Measurements from ENCODE around the gene CYFIP1. TPM values are rescaled to one million over a fixed set of nuclear protein-coding genes. Genes with fewer than 3 reads are reported as not detected.

CYFIP1 gene
- total RNA-seq, 1 donor from 2014 or later, result 119 TPM

DNA sequence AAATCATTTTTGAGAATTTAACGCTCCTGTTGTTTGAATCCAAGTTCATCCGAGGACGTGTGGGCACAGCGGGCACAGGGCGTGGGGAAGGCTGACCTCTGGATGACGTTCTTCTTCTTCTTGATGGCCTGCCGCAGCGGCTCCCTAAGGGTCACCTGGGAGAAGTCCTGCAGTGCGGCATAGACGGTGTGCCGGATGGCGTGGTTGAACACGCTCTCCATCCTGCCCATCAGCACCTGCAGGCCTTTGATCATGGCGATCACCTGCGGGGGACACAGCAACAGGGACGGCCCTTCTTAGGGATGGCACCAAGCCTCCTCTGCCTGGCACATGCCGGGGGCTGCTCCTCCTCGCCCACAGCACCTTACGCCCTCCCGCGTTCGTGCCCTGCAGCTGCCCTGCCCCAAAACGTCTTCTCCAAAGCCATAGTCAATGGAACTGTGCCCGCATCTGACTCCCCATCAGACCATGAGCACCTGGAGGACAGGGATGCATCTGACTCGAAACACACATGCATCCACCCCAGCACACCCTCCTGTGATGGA is 61.5 kb downstream of the CYFIP1 start:
- no peak for DNase-seq (ENCODE audit: low read depth, low spot score)

DNA sequence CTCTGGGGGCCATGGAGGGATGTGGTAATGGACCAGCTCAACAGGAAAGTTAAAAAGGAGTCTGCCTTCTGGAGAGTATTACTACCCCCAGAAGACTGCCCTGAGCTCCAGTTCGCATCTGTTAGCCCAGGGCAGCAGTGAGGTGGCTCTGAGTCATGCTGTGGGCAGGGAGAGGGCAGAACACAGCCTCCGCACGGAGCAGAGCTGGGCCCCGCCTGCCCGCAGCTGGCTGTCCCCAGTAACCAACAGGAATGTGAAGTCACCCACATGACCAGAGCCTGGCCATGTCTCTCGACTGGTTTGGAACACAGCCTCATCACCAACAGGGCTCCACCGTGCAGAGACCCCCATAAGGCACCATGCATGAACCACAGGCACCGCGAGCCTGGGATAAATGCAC is 62.1 kb downstream of the CYFIP1 start:
- no peak for DNase-seq (ENCODE audit: low read depth, low spot score)

DNA sequence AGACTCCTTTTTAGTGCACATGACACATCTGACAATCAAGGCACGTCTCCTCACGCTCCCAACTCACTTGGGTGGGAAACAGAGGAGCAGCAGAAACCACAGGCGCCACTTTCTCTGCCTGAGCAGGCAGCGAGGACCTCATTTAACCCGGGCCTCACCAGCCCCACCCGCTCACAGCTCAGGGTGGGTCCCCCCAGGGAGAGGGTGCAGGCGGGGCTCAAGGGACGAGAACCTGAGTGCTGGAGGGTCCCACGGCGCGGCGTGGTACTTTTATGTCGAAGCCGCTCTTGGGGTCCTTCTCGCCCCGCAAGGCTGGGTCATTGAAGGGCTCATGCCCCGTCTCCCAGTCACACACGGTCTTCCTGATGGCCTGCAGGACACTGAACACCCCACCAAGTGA is 62.6 kb downstream of the CYFIP1 start:
- no peak for DNase-seq (ENCODE audit: low read depth, low spot score)

DNA sequence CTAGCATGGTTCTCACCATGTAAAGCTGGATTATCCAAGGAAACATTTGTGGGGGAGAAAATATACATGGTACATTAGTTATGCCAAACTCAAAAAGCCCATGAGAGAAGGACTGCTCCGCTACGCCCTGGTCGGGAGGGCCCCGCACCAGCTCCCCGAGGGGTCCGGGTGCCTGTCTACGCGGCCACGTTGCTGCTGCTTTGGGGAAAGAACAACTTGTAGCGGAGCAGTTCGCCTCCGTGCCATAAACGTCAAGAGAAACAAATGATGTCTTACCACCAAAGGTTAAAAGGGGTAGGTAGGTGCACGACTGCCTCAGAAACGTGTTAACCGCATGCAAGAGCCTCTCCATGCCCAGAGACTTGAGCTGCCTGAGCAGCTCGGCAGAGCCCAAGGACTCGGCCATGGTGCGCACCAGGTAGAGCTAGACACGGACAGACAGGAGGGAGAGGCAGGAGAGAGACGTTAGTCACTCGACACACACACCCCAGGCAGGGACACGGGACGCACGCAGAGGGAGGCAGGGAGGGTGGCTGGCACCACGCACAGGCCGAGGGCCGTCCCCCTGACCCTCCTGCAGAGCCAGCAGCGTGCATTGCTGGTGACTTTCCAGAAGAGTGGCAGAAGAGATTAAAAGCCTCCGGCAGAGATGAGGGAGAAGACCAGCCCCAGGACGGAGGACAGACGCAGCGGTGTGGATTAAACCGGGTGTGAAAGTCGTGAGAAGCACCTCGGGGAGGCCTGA is 63.4 kb downstream of the CYFIP1 start:
- DNase-seq (ENCODE audit: low read depth, low spot score), result no peak

DNA sequence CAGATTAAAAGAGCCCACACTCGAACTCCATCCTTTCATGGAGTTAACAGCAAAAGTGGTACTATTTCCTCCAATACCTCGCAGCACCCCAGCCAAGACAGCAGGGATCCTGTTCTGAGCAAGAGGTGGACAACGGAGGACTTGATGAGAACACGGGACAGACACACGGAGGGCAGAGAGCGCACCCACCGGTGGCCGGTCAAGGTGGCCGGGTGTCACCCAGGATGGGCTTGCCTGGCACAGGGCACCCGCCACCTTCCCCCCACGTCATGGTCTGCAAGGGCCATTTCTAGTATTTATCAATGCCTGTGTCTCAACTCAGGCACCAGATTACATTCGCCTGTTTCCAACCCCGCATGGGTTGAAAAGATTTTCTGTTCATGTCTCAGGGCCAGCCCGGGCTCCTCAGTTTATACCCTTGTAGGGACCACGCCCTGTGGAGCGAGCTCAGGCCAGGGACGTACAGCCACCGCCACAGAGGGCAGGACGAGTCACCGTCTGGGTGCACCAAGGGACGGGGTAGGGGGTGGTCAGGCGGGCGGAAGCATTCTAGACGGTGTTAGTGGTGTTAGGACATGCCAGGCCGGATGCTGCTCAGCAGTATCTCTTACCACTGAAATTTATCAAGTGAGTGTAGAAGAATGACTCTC is 64.2 kb downstream of the CYFIP1 start:
- no peak for DNase-seq (ENCODE audit: low read depth, low spot score)

DNA sequence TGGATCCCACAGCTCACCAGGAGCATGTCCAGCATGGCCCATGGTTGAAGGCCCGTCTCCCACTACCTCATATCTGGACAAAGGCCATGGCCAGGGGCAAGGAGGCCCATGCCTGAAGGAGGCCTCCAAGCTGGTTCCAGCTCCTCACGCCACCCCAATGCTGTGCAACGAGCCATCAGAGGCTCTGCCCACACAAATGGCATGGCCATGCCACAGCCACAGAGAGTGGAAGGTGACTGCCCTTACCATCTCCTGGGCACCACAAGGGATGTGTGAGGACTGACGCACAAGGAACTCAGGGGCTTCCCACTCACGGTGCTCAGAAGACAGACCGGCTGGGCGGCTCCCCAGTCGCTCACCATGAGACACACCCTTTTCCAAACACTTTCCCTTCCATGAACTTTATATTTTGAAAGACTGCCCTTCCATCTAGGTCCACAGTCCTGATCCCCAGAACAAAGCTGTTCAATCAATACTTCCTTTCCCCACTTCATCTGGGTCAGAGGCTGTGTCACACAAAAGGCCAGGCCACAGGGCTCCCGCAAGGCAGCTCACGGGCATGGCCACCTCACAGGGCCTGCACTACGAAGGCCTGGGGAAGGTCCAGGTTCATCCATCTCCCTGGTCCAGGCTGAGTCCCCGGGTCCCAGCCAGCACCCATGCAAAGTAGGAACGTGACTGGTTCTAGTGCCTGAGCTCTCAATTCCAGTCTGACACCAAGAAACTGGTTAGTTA is 66.4 kb downstream of the CYFIP1 start:
- DNase-seq (ENCODE audit: low read depth, low spot score), result no peak

DNA sequence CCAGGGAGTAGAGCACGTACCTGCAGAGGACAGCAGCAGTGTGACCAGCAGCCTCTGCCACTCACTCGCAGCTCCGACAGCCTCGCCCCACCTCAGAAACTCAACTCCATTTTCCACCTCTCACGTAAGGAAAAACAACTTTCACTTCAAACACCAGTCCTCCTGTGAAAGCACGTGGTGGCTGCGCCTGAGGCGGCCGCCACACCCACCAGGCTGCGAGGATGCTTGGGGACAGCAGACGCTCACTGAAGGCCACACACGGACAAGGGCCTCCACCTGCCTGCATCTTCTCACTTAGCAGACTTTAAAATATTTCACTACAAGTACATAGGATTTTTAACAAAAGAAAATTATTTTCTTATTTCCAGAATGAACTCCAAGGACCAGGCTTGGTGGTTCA is 67.9 kb downstream of the CYFIP1 start:
- no peak for DNase-seq (ENCODE audit: low read depth, low spot score)

DNA sequence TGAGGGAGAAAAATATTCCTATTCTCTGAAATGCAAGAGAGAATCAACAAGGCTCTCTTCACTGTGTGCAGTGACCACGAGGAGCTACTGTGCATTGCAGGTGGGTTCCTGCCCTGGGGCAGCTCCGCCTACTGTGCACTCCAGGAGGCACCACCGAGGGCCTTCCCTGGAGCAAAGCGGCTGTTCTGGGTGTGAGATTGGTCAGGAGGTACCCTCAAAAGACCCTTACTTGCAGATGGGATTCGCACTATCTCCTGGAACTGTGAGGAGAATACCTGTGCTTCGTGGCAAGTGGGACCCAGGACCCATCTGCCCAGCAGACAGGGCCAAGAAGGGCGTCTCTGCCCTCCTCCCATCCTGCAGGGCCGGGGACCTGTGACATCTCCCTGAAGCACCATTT is 68.9 kb downstream of the CYFIP1 start:
- DNase-seq (ENCODE audit: low read depth, low spot score), result no peak

DNA sequence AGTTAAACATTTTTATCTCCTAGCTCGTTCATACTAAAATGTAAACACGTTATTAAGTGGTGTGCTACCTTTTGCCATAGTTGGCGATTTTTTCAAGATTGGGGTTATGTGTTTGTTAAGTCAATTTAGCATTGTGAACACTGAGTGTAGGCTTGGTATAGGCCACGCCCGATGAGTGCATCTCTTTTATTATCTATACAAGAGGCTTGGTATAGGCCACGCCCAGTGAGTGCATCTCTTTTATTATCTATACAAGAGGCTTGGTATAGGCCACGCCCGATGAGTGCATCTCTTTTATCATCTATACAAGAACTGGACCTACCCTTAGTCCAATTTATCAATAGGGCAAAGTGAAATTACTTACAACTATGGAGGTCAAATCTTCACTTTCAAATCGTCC is 71.3 kb downstream of the CYFIP1 start:
- DNase-seq (ENCODE audit: low read depth, low spot score), result no peak

DNA sequence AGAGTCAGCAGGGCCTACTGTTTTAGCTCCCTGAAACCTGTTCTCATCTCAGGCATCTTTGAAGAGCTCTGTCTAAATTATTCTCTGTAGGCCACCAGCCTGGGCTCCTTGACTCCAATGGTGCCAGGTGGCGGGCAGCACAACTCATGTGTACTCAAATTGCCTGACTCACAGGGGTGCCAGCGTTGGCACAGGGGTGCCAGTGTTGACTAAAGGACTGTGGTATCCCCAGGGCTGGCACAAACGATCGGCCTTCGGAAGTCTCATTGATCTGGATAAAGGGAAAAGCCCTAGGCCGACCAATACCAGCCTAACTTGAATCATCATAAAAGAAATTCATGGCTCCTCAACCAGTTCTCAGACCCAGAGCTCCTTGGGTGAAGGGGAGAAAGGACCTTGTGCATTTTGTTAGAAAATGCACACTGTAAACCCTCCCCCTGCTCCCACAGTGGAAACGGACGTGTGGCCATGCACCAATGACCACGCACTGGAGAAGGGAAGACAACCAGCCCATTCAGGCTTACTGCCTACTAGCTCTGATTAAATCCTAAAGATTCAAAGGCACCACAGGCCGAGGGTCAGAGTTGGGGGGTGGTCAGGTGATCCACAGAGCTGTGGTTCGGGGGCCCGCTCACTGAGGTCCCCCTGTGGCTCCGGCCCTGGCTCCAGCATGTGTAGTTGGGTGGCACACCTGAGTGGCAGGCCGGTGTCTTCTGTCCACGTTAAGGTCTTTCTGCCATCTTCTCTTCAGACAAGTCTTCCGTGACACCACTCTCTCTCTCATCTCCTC is 72.8 kb downstream of the CYFIP1 start:
- no peak for DNase-seq (ENCODE audit: low read depth, low spot score)

DNA sequence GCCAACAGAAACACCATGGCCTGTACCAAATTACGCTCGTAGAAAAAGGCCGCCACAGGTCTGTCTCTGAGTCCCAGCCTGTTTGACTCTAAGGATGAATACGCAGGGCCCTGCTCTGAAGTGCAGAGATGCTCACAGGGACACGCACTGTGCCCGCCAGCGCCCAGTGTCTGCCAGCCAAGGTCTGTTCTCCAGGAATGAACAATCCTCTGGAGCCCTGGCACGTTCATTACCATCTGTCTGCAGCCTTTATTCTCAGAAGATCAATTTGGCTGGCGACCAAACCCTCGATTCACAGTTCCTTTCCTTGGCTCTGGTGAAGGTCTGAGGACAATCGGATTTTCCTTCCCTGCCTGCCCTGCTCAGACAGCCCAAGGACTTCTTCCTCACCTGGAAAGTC is 75.4 kb downstream of the CYFIP1 start:
- DNase-seq (ENCODE audit: low read depth, low spot score), result no peak

DNA sequence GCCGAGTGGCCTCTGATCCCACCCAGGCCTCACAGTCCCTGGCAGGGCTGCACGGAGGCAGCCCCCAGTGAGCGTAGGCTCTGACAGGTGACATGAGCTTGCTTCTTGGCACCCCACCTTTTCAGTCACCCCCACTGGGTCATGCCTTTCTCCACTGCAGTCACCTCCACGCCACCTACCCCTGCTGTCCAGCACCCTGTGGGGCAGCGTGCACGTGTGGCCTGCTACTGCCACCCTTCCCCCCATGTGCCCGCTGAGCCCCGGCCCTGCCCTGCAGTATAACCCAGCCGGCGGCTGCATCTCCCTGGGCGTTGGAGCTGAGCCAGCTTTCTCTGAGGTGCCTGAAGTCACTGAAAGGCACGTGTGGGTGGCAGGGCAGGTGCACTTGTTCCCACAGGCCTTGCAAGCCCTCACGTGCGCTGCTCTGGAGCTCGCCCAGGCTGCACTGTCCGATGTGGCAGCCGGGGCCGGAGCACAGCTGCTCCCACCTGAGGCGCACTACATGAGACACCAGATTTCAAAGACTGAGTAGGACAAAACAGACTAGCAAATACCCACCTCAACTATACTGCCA is 76.1 kb downstream of the CYFIP1 start:
- no peak for DNase-seq (ENCODE audit: low read depth, low spot score)

DNA sequence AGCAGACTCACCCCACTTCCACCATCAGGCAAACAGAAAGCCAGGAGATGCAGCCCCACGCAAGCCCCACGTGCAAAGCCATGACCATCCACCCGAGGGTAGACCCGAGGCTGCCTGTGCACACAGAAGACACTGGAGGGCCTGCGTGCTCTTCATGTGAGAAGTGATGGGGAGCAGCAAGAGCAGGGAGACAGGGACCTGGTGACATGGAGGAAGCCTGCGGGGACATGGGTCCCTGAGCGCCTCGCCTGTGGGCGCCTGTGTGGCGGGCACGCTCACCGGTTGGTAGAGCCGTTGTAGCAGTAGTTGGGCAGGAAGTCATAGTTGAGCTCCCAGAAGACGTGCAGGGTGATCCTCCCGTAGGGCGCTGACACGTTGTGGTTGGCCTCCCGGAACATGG is 76.7 kb downstream of the CYFIP1 start:
- DNase-seq (ENCODE audit: low read depth, low spot score), result no peak

DNA sequence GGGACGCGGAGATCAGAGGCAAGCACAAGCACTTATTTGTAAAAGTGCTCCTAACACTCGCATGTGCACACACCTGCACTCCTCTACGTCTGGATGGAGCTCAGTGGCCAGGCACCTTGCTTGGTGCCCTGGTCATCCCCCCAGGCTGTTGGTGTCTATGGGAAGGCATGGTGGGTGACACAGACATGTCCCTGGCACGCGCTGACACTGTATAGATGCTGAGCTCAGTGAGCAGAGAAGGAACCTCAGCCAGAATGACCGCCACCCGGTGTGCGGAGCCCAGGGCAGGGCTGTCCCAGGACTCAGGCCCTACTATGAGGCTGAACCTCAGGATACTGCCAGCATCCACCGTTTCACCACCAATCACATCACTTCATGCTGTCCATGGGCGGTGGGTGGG is 77.2 kb downstream of the CYFIP1 start:
- no peak for DNase-seq (ENCODE audit: low read depth, low spot score)

DNA sequence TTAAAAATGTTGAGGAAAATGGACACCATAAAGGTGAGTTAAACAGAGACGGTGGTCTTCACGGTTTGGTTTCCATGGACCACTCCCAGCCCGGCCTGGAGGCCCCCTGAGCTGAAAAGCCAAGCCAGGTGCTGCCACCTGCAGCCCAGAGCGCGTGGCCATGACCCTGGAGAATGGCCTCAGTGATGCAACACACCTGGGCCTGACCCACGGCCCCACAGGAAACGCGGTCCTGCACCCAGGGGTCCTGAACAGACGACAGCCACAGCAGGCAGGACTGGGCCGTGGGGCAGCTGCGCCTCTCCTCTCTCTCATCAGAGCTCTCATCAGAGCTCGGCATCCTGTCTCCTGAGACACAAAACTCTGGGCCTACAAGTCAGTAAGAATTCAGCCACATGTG is 77.6 kb downstream of the CYFIP1 start:
- no peak for DNase-seq (ENCODE audit: low read depth, low spot score)

DNA sequence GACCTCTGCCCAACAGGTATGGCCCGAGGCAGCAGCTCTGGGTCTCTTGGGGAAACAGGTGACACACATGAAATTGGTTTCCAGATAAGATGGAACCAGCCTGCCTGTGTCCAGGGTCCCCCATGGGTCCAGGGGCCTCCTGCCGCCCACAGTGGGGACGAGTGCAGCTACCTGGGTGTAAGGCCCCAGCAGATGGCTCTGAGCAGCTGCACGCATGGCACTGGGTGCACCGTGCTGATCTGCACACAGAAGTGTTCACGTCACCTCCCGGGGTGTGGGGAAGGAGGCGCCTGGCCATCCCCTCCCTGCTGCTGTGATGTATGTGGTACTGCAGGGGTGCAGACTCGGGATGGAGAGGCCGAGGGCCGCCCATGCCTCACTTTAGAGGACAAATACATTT is 78.1 kb downstream of the CYFIP1 start:
- DNase-seq (ENCODE audit: low read depth, low spot score), result no peak

DNA sequence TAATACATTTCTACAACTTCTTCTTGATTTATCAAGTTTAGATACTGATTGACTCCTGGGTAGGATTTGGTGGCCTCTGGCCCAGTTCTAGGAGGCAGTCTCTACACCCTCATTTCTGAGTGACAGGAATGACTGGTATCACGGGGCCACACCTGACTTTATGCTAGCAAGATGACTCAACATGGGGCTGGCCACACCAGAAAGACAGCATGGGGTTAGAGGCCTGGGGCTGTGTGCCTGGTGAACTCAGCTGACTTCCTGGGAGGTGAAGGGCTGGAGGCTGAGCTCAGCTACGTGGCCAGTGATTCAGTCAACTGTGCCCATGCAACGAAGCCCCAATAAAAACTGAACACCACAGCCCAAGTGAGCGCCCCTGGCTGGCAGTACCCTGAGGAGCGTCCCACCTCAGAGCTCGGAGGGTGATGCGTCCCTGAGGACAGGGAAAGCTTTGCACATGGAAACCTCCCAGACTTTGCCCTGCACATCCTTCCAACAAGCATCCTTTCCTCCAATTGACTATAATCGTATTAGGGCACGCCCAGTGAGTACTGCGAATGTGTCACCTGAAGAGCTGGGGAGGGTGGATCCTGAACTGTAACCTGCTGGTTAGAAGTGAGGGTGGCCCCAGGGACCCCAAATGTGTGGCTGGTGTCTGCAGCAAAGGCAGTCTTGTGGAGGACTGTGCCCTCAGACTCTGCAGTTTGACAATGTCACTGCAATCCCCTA is 84.5 kb downstream of the CYFIP1 start:
- DNase-seq (ENCODE audit: low read depth, low spot score), result no peak

DNA sequence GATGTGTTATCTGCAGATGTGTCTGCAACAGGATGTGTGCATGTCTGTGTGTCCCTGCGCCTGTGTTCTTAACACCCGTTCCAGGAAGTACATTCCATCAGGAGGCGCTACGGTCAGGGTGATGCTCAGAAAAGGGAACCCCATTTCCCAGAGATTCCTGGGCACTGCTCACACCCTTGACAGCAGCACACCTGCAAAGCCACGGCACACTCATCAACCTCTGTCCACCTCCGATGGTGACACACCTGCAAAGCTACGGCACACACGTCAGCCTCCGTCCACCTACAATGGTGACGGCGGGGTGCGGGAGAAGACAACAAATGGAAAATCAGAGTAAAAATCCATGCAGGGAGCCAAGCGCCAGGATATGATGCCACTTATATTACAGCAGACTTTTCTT is 86.3 kb downstream of the CYFIP1 start:
- no peak for DNase-seq (ENCODE audit: low read depth, low spot score)

DNA sequence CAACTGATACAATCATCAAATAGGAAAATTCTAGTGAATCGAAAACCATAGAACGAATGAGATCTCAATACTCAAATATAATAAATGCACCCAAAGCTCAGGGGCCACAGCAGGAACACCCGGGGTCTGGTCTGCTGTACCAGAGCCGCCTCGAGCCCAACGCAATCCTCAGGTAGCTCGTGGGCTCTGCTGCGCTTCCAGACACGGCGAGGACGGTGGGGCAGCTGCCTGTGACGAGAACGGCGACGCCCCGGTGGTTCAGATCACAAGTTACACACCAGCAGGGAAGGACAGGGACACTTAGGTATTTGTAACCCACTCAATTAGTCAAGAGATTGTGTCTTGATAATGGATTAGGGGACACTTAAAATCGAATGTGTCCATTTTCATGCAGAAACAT is 87.1 kb downstream of the CYFIP1 start:
- DNase-seq (ENCODE audit: low read depth, low spot score), result no peak

DNA sequence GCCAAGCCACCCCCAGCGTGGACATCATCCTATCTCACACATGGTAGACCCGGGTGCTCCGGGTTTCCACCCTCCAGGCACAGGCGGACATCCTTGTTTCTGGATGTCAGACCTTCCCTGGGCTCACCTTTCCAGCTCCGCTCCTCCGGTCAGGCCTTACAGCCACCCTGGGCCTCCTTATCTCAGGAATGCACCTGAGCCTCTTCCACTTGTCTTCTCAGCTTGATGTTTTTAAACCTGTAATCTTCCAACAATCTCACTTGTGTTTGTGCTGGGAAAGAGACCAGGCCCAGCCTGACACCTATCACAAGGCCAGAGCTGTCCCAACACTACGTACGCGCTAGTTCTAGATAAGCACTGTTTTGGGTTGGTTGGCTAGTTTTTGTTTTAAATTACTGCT is 87.8 kb downstream of the CYFIP1 start:
- DNase-seq (ENCODE audit: low read depth, low spot score), result no peak
